ENCODE data around the gene NTM. TPM values are rescaled to one million over a fixed set of nuclear protein-coding genes. Genes with fewer than 3 reads are reported as not detected.

Gene NTM
- total RNA-seq, 2 donors from 2014 or later = 1.0 to 1.7 TPM

DNA sequence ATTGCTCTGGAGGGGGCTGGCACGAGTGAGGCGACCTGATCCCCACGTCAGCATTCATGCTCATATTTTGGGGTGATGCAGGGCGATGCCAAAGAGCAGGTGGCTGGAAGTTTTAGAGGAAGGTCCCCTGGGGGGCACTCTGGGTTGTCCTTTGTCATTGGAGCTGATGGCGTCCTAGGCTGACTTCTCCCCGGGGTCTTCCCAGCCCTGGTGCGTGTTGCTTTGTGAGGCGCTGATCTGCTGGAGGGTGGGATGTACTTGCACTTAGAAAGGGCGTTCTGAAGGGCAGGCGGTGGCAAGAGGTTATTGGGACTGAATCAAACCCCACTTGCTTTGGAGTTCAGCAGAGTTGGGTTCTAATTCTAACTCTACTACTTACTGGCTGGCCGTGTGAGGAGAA is 313.3 kb downstream of the NTM start:
- intact Hi-C loops (cut with DNase I, micrococcal nuclease) = no loop called here
- ATAC-seq (no peak), DNase-seq (no peak)

DNA sequence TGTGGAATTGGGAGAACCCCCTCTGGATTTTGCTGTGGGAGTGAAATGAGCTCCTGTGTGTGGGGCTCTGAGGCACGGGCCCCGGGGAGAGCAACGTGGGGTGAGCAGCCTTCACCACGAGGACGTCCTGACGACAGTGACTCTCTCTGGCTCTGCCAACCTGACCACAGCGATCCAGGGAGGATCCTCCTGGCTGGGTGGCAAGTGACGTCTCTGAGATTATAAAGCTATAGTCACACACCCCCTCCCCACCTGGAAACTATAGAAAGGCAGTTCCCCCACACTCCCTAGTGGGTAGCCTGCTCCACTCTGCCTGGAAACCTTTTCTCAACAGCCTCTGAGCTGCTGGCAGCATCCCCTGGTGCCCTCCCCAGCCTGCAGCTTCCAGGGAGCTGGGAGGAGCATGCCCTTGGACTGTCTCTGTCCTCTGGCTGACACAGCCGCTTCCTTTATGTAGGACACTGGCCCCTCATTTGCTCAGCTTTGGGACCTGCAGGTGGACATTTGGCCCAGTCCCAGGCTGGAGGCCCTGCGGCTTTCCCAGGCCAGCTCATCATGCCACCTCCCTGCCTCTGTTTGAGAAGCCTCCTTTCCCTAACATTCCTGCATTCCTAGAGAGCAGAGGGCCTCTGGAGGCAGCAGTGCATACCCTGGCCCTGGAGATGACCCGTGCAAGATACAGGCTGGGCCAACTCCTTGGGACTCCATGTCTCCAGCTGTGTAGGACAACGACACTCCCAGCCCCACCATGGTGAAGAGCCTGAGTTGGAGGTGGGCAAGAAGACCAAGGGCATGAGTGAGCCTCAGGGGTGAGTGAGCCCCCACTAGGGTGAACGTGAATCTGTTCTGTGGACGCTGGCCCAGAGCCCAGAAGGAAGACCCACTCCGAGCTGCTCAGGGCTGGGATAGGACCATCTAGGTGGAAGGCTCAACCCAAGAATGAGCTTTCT is 314.0 kb downstream of the NTM start:
- no peak for DNase-seq
- intact Hi-C loops (cut with DNase I, micrococcal nuclease) = no loop called here
- no peak for ATAC-seq

DNA sequence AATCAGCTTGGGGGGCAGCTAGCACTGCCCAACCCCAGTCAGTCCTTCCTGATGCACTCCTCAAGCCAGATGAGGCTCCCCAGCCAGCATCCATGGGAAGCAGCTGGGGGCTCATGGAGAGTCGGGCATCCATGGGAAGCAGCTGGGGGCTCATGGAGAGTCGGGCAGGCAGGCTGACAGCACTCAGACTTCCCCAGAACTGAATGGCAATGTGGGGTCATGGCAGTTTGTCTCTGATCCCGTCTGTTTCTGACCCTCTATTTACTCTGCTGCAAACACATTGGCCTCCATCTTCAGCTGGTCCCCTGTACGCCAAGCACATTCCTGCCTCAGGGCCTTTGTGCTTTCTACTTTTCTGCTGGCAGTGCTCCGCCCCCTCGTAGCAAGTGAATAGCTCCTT is 314.8 kb downstream of the NTM start:
- DNase-seq = no peak

GRCh38 chr11:131685906-131686305 is 315.5 kb downstream of the NTM start:
- intact Hi-C loops (cut with DNase I, micrococcal nuclease) = no loop called here
- no peak for DNase-seq
- ATAC-seq = no peak

More for the DNA sequence above, 314.8 kb downstream of the NTM start:
- no peak for ATAC-seq
- intact Hi-C loops (cut with DNase I, micrococcal nuclease) = no loop called here

DNA sequence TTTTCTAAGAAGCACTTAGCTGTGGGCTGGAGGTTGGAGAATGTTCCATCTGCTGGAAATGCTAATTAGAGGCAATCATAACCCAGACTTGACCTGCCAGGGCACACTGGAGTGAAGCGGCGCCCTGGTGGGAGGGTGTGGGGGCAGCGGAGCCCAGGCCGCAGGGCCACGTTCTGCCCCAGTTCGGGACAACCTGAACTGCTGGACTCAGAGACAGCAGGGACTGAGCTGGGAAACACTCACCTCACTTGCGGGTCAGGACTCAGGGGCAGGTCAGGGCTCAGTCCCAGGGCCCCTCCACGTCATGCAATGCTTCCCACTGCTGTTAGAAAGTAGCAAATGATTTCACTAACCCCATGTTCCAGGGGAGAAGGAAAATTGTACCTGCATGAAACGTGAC is 316.4 kb downstream of the NTM start:
- DNase-seq (no peak), ATAC-seq (no peak)
- intact Hi-C loops (cut with DNase I, micrococcal nuclease) = no loop called here

GRCh38 chr11:131687291-131688047 is 317.1 kb downstream of the NTM start:
- intact Hi-C loops (cut with DNase I, micrococcal nuclease) = no loop called here
- no peak for ATAC-seq
- no peak for DNase-seq

GRCh38 chr11:131688048-131688693 is 317.8 kb downstream of the NTM start:
- ATAC-seq (peak; percentile 57), DNase-seq (peak in 1 of 2 donors; percentile 28)
- intact Hi-C loops (cut with DNase I, micrococcal nuclease) = no loop called here

- intact Hi-C loops (cut with DNase I, micrococcal nuclease) = no loop called here
- ATAC-seq = no peak
- DNase-seq = no peak
Measured at GRCh38 chr11:131689049-131689925, 318.9 kb downstream of the NTM start.

GRCh38 chr11:131690362-131690761 is 319.9 kb downstream of the NTM start:
- no peak for ATAC-seq
- intact Hi-C loops (cut with DNase I, micrococcal nuclease) = no loop called here
- DNase-seq = no peak

DNA sequence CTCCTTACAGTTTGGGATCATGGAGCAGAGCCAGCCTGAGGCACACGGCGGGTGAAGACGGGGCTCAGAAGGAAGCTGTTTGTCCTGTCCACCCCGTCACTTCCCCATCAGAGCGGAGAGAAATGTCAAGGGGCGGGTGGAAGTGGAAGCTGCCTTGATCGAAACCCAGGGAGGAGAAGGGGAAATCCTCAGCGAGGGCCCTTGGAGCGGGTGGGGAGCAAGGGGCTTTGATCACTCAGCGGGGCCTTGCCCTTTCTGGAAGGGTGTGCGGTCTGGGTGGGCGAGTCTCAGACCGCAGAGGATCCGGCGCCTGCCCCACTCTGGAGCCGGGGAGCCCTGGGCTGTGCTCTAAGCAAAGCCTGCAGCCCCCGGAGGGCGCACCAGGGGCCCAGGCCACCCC is 320.4 kb downstream of the NTM start:
- DNase-seq = no peak
- ATAC-seq = no peak
- intact Hi-C loops (cut with DNase I, micrococcal nuclease) = no loop called here

DNA sequence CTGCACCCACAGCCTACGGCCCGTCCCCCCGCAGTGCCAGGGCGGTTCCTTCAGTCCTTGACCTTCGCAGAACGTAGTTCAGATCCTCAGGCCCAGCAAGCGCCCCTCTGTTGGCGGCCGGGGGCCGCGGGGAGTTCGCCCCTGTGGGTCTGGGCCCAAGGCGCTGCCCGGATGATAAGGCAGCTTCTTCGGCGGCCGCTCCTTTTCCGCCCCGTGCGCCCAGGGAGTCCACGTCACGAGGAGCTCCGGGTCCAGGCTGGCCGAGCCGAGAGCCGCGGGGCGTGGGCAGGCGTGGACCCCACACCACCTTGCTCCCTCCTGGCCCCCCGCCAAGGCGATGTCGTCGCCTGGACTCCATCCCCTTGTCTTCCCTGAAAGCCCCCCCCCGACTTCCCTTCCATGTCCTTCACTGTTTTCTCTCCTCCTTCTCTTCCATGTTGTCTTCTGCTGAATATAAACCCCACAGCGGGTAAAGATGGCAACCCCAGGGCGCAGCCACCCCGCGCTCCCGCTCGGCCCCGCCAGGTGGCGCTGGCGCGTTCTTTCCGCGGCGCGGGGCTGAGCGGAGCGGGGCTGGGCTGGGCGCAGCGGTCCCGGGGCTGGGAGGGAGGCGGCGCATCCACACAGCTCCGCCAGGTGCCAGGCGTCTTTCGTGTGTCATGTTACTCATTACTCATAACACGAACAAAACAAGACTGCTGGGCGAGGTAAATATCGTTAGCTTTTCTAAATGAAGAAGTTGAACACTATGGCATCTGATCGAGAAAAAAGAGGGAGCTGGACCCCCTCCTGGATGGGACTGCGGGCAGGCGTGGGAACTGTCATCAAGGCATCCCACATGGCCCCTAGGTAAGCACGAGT is 321.0 kb downstream of the NTM start:
- no peak for DNase-seq
- peak; percentile 24 for ATAC-seq
- intact Hi-C loops (cut with DNase I, micrococcal nuclease) = no loop called here

DNA sequence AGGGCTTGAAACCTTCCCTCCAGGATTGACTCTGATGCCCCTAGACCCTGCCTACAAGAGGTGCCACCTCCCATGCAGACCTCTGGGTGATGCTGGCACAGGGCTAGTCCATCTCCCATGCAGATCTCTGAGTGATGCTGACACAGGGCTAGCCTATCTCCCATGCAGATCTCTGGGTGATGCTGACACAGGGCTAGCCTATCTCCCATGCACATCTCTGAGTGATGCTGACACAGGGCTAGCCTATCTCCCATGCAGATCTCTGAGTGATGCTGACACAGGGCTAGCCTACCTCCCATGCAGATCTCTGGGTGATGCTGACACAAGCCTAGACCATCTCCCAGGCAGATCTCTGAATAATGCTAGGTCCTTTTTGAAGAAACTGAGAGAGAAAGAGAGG is 321.7 kb downstream of the NTM start:
- no peak for ATAC-seq
- intact Hi-C loops (cut with DNase I, micrococcal nuclease) = no loop called here
- DNase-seq = no peak

DNA sequence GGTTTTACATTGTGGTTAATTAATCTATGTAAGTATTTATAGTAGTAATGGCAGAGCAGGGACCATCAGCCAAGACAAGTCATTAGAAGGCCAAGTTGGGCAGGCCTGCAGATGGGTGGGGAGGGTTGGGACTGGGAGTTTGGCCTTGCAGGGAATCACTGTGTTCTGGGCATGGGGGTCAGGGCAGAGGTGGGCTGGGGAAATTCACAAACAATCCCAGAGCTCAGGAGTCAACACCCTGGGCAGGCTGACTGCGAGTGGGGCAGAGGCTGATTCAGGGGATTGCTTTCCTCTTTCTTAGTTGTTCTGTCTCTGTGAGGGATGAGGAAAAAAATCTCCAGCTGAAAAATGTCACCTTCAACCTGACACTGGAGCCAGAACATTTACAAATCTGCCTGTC is 322.5 kb downstream of the NTM start:
- ATAC-seq (no peak), DNase-seq (no peak)
- intact Hi-C loops (cut with DNase I, micrococcal nuclease) = no loop called here

DNA sequence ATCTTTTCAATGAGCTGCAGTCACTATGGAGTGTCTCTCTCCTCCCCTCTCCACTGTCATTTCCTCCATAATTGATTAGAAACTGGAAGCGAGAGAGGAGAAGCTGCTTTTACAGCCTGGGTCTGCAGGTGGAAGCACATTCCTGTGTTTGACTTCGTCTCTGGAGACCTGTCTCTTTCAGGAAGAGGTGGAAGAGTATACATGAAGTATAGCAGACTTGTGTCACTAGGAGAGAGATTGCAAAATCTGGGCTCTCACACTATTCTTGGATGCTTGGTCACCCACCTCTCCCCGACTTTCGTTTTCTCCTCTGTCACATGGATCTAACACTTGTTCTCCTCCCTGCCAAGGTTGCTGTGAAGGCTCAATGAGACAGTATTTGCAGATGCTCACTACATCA is 323.3 kb downstream of the NTM start:
- DNase-seq (no peak), ATAC-seq (no peak)
- intact Hi-C loops (cut with DNase I, micrococcal nuclease) = no loop called here

DNA sequence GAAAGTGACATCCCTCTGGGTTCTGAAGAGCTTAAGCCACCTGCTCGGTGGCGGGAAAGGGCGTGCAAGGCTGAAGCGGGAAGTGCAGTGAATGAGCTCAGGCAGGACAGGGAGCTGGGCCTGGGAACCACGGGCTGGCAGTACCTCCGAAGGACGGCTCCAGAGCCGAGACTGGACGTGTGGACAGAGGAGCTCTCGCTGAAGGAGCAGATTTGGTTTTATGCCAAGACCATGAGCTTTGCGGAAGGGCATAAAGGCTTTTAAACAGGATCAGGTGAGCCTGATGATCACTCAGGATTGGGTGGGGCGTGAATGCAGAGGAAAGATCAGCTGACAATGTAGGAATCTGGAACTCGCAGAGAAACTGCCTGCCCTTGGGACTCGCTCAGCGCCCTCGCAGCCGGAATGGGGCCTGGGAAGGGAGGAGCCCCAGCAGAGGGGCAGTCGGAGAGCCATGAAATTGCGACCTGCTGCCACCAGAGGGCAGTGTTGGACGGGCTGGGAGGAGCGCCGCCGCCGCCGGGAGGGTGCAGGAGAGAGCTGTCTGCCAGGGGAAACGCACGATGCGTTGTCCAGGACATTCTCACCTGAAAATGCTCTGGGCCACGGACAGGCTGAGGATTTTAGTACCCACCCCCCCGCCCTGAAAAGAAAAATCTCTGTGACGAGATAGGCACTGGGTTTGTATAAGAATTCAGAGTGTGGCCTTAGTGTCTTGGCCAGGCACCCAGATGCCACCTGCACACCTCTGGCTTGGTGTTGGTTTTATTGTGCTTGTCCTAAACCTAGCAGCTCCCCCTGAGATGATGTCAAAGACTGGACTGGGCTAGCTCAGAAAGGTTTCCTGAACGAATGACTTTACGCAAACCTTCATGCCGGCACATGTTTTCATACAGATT is 324.4 kb downstream of the NTM start:
- ATAC-seq = peak; percentile 94
- intact Hi-C loops (cut with DNase I, micrococcal nuclease) = no loop called here
- DNase-seq = peak; percentile 60 to 76

- no peak for DNase-seq
- intact Hi-C loops (cut with DNase I, micrococcal nuclease) = no loop called here
- ATAC-seq = no peak
Measured at GRCh38 chr11:131695889-131696429, 325.5 kb downstream of the NTM start.

GRCh38 chr11:131696690-131697089 is 326.3 kb downstream of the NTM start:
- intact Hi-C loops (cut with DNase I, micrococcal nuclease) = no loop called here
- no peak for ATAC-seq

More at GRCh38 chr11:131696690-131697089, 326.3 kb downstream of the NTM start:
- no peak for DNase-seq
